GM19240 (cell line): ENCODE data around the gene COX11.

ENCODE experiments used
- DNase-seq: peaks from one replicate; pipeline ENCODE4 v3.0.0; 2011; ENCODE audit warnings: low spot score; ENCODE audit not compliant: insufficient read length

The COX11 gene, protein sequence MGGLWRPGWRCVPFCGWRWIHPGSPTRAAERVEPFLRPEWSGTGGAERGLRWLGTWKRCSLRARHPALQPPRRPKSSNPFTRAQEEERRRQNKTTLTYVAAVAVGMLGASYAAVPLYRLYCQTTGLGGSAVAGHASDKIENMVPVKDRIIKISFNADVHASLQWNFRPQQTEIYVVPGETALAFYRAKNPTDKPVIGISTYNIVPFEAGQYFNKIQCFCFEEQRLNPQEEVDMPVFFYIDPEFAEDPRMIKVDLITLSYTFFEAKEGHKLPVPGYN

DNA sequence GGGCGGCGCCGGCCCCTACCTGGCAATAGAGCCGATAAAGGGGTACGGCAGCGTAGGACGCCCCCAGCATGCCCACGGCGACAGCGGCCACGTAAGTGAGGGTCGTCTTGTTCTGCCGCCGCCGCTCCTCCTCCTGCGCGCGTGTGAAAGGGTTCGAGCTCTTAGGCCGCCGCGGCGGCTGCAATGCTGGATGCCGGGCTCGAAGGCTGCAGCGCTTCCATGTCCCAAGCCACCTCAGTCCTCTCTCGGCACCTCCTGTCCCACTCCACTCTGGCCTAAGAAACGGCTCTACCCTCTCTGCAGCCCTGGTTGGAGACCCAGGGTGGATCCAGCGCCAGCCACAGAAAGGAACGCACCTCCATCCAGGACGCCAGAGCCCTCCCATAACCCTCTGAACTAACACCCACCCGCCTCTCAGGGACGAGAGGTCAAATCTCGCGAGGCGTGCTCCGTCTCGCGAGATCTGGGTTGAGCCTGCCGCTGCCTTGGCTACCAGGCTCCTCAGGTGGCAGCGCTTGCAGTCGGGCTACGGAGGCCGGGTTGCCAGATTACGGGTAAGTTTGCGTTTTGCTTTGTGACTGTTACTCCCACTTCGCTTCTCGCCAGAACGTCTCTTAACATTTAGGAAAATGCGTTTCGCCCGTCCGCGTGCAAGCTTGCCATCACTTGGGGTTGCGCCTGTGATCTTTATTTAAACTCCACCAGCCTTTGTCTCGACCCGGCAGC, at the start of gene COX11, which contains the start of gene STXBP4:
Gene COX11, minus strand, starts transcription at position 393 of the 726 bp plus-strand sequence. Its CDS starts 8 bp downstream, at position 385.
Gene STXBP4, plus strand, starts transcription at position 504 of the 726 bp plus-strand sequence. CDS start 17,455 bp downstream, outside the sequence.
- DNase-seq, result peak; percentile 57

DNA sequence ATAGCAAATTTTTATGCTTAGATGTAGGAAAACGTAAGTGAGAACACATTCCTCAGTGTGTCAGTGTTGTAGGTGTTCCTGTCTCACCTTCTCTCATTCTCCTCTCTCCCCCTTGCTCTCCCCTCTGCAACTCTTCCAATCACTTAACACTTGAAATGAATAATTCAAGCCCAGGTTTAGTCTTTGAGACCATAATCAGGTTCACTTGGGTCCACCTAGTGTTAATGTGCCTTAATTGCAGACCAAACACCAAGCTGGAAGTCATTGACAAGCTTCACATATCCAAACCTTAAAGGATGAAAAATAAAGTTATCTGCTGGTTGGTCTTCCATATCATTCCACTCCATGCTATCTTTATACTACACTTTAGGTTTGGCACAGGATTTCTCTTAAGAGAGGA, 37.1 kb upstream of the COX11 start:
- no peak for DNase-seq

DNA sequence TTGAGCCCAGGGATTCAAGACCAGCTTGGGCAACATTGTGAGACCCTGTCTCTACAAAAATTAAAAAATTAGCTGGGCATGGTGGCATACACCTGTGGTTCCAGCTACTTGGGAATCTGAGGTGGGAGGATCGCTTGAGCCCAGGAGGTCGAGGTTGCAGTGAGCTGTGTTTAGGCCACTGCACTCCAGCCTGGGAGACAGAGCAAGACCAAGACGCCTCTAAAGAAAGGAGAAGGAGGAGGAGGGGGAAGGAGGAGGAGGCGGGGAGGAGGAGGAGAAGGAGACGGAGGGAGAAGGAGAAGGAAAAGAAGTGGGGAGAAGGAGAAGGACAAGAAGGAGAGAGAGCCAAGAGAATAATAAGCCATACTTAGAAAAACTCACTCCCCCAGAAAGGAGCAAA, 36.0 kb upstream of the COX11 start:
- no peak for DNase-seq

DNA sequence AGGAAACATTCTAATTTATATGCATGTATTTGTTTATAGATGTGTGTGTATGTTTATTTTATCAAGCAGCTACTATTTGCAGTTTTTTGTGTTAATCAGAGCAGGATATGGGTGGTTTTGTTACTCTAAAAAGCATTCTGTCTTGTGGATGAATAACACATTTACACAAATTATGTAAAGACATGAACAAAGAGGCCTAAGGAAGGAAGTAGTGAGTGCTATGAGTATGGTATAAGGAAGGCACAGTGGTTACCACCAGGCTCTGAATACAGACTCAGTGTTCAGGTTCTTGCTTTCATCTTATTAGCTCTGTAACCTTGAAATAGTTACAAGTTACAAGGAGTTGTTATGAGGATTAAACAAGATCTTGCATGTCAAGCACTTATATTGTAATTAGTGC, 34.0 kb upstream of the COX11 start:
- no peak for DNase-seq

DNA sequence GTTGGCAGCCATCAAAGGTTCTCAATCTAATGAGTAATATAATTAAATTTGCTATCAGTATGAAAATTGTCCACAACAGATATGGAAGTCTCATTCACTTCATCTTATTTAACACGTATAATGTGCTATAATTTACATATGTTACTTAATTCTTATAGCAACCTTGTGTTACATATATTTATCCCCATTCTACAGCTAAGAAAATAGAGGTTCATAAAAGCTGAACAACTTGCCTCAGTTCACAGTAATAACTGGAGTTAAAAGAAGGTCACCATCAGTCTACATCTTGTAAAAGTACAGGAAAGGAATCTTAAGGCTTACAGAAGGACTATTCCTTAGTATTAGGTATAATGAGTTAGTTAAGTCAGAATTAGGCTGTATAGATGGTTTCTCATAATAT, 28.0 kb upstream of the COX11 start:
- DNase-seq, result no peak

DNA sequence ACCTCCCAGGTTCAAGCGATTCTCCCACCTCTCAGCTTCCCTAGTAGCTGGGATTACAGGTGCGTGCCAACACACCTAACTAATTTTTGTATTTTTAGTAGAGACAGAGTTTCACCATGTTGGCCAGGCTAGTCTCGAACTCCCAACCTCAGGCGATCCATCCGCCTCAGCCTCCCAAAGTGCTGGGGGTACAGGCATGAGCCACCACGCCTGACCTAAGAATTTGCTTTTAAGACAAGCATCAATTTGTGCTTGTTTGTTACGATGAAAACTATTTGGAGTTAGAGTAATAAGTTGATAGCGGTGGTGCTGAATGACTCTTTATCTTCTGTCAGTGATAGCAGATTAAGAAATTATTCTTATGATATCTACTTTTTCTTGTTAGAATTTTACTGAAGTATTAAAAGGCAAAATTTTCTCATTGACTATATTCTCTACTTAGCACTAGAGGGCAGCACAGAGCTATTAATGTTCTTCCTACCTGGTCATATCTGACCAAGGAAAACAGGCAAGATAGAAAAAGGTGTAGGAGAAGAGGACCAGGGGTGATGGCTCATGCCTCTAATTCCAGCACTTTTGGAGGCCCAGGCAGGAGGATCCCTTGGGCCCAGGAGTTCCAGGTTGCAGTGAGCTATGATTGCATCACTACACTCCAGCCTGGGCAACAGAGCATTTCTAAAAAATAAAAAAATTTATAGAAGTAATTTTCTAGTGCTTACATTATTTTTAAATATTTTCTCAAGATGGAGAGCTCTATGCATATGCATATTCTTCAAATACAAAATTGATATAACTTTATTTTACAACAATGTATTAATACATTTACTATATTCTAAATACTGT, 24.6 kb upstream of the COX11 start:
- no peak for DNase-seq

DNA sequence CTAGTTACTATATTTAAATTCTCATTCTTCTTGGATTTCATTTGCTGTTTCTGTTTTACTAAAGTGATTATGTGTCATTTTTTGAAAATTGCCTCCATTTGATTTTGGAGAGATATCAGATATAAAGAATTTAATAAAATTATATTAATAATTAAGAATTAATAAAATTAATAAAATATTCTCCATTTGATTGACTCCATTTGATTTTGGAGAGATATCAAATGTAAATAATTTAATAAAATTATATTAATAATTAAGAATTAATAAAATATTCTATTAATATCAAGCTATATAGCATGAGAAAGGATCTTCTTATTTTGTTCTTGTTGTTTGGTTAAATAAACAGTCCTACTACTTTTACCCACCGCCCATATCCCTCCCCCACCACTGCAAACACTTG, 23.1 kb upstream of the COX11 start:
- DNase-seq, result no peak

DNA sequence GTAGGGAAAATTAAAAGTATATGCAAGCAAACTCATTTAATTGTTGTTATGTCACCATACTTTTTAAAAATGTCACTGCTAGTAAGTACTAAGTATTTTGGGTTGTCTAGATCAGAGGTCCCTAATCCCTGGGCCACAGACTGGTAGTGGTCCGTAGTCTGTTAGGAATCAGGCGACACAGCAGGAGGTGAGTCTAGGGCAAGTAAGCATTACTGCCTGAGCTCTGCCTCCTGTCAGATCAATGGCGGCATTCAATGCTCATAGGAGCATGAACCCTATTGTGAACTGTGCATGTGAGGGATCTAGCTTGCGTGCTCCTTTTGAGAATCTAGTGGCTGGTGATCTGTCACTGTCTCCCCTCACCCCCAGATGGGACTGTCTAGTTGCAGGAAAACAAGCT, 21.7 kb upstream of the COX11 start:
- DNase-seq, result no peak

DNA sequence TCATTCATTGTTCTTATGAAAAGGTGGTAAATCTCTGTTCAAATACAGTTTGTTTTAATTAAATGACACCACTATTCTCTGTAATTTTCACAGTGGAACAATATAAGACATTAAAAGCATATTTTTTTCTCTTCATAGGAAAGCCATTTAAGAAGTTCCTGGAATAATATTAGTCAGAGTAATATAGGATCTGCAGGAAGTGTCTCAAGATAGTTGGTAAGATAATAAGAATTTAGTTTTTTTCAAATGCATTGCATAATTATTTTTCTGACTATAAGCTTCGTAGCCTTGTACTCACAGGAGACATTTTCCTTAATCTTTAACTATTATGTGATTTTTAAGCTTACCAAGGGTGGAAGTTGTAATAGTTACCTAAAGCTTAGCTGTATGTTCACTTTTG, 17.0 kb upstream of the COX11 start:
- DNase-seq, result no peak

DNA sequence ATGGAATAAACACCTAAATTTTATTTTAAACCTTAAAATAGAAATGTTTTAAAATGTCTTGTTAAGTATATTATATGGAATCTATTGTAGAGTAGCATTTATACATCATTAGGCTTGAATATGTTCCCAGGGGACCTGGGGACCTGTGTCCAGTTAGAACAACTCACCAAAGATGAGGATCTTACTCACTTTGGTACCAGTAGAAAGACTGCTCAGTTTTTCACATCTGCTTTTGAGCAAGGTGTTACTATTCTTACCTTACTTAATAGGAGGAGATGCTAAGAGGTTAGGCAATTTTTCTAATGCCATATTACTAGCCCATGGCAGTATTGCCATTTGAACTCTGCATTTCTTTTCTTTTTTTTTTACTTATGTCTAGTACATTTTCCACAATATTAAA, 14.8 kb upstream of the COX11 start:
- no peak for DNase-seq

DNA sequence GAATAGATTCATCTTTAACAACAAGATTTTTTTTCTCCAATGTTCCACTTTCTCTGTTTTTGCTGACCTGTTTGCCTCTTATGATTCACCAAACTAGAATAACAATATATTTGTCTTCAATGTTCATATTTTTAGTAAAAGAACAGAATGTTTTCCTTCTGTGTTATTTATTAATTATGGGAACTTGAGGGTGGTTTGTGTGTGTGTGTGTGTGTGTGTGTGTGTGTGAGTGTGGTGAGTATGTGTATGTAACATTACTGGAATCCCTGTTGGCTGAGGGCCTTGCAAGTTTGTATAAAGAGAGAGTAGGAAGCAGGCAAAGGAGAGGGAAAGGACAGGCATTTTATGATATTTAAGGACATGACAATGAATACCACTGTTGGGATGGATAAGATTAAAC, 13.9 kb upstream of the COX11 start:
- DNase-seq, result no peak

DNA sequence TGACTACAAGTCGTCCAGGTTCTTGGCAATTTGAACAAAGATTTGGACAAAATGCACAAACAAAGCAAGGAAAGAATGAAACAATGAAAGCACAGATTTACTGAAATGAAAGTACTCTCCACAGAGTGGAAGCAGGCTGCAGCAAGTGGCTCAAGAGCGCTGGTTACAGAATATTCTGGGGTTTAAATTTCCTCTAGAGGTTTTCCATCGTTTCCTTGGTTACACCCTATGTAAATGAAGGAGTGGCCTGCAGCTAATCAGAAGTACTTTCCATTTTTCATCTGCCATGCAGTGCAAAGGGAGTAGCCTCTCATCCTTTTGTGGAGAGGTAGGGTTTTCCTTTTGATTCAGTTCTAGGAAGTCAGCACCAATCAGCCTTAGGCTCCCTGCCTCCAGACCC, 11.9 kb upstream of the COX11 start:
- DNase-seq, result no peak

DNA sequence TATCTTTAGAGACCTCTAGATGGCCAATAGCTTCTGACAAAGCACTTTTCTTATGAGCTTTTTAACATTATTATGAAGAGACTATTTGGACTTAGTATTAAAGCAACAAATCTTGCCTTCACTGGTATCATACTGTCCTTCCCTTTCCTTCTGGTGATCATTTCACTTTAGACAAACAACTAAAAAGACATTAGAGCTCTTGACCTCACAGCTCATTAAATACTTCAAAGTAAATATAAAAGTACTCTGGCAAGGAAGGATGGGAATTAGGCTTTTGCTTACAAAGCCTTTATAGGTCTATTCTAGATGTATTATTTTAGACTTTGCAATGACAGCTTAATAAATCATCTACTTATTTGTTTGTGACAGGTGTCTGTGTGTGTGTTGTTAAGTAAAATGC, 11.2 kb upstream of the COX11 start:
- no peak for DNase-seq

DNA sequence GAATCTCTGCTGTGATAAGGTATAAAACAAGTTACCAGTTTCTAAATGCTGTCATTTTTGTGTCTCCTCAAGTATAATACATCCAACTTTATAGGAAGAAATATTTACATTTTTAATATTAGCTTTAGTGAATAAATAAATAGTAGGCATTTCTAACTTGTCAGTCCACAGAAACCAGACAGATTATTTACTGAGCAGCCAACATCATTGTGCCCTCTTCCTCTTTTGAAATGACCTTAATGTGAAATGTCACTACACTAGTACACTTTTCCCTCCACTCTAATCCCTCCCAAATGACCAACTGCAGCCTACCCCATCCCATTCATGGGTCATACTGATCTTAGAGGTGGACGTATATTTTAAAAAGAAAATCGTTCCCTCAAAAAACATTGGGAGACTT, 9.3 kb upstream of the COX11 start:
- no peak for DNase-seq

DNA sequence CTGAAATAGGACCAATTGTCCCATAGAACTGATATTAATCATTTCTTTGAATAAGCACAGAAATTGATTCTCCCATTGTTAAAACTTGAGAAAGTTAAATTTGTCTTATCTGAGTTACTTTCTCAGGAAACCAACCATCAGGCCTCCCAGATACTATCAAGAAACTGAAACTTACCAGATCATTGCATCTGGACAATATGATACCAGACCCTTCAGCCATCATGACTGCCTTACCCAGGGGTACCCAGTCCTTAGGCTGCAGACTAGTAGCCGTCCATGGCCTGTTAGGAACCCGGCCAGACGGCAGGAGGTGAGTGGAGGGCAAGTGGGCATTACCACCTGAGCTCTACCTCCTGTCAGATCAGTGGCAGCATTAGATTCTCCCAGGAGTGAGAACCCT, 7.9 kb upstream of the COX11 start:
- DNase-seq, result no peak

DNA sequence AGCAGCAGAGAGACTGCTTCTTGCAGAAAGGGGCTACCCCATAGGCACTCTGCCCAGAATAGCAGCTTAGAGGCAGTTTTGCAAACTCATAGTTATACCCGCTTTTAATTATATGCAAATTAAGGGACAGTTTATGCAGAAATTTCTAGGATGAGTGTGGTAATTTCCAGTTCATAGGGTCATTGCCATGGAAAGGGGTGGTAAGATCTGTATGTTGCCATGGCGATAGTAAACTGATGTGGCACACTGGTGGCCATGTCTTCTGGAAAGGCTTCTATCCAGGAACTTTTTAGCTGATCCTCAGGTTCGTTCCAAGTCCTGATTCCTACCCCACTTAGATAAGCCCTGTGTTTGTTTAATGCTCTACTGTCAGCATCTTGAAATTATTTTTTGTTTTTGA, 6.3 kb upstream of the COX11 start:
- DNase-seq, result no peak

DNA sequence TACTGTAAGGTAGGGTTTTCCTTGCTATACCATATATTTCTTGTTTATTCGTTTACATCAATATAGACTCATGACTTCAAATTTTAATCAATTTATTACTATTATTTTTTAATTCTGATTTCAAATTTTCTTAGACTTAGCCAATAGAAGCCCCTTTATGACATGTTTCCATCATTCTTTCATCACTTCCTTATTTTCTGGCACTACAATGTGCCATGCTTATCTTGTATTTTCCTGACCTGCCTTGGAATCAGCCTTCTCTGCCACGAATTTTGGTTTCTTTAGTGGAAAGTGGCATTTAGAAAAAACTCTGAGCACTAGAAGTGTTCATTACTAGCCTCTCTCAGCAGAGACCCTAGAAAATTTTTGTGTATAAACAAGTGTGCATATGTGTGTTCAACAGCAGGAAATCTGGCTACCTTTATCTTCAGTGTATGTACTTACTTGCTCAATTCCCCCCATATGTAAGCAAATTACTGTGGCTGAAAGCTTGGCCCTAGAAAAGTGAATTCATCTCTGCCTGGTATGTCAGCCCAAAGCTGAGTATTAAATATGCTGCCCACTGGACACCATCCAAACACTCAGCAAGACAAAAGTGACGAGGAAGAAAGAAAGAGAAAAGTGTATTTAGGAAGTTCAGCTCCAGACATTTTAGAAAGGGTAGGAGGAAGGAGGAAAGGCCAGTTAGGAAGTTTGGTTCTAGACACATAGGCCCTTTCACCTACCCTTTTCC, 4.1 kb upstream of the COX11 start:
- DNase-seq, result no peak

DNA sequence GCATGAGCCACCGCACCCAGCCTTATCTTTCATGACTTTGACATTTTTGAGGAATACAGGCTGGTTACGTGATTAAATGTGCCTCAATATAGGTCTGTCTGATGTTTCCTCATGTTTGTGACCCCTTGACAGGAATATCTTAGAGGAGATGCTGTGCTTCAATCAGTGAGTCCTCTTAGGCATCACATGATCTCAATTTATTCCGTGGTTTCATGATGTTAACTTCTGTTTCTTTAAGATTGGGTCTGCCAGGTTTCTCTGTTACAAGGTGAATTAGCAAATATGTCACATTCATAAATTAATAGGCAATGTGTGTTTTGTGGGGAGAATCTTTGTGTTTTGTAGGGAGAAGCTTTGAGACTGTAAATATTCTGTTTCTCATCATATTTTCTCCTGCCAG, 3.4 kb upstream of the COX11 start:
- DNase-seq, result no peak

DNA sequence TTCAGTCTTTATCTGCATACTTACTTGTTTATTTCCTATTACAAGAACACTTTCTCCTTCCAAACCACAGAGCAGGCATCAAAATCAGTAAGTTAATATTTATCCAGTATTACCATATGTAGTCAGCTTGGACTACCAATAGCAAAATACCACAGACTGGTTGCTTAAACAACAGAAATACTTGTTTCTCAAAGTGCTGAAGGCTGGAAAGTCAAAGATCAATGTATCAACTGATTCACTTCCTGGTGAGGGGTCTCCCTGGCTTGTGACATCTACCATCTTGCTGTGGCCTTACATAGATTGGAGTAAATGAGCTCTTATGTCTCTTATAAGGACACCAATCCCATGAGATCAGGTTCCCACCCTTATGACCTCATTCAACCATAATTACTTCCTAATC, 2.7 kb upstream of the COX11 start:
- DNase-seq, result no peak

DNA sequence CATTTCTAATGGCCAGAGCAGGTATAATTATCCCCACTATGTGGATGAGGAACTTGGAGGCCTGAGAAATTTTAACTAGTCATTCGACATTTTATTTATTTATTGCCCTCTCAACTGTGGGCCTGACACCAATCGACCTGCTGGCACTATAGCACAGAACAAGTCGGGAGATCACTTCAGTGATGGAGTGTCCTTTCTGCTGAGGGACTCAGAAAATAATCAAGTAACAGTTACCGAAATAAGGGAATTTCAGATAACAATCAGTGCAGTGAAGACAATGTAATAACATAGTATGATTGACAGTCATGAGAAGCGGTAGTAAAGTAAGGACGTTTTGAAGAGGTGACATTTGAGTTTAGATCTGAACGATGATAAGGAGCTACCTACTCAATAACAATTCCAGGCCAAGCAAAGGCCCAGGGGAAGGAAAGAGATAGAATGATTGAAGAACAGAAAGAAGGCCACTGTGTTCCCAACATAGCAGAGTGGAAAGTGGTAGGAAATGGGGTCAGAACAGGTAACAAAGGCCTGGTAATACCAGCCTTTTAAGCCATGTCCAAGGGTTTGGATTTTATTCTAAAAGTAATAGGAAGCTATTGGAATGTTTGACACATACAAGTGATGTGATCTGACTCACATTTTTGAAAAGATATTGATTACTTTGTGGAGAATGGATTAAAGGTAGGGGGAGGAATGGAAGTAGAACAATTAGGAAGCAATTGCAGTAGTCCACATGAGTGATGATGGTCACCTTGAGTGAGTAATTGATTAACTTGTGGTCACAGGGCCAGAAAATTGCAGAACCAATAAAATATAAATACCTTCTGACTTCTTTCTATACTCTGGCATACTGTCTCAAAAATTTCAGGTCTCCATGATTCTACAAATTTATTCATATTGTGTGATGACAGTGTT, 1.5 kb upstream of the COX11 start:
- no peak for DNase-seq

DNA sequence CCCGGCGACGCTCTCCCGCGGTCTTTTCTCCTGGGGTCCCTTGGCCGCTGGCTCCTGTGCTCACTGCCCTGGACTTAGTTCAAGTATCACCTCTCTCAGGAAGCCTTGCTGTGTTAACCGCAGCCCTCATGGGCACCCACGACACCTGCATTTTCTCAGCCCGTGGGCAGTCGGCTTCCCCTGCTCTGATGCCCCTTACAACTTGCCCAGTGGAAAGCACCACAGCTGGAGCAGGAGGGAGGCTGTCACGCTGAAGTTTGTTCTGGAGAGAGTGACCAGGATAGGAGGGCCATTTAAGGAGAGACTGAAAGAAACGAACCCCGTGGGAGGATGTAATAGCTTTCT, 506 bp upstream of the COX11 start:
- no peak for DNase-seq
